ENCODE measurements around the gene TMEM201.
A peak's percentile ranks its signal among the peaks of the same experiment; 100 is the strongest.
"Not testable (repeated sequence)": the region's sequence is repeated elsewhere in the genome, so short reads cannot be mapped to it uniquely, and the experiment has no call there.

The TMEM201 gene

GRCh38 chr1:9588551-9589143, at the start of gene TMEM201:
TMEM201 (plus strand) TSS chr1:9588911; CDS start chr1:9588931, 20 bp downstream.
- DNase-seq (ENCODE audit: low read depth in 1 of 2, low spot score in 1 of 2) = peak; percentile 95

GRCh38 chr1:9539165-9539828, 49.4 kb upstream of the TMEM201 start, which contains the start of gene SLC25A33:
SLC25A33 (plus strand) TSS chr1:9539465; CDS start chr1:9539692, 227 bp downstream.
- DNase-seq (ENCODE audit: low read depth in 1 of 2, low spot score in 1 of 2) = peak; percentile 95 to 98

- DNase-seq (ENCODE audit: low read depth in 1 of 2, low spot score in 1 of 2) = no peak
Measured at GRCh38 chr1:9539829-9540550, 48.7 kb upstream of the TMEM201 start.

GRCh38 chr1:9542430-9542829, 46.3 kb upstream of the TMEM201 start:
- no peak for DNase-seq (ENCODE audit: low read depth in 1 of 2, low spot score in 1 of 2)

DNA sequence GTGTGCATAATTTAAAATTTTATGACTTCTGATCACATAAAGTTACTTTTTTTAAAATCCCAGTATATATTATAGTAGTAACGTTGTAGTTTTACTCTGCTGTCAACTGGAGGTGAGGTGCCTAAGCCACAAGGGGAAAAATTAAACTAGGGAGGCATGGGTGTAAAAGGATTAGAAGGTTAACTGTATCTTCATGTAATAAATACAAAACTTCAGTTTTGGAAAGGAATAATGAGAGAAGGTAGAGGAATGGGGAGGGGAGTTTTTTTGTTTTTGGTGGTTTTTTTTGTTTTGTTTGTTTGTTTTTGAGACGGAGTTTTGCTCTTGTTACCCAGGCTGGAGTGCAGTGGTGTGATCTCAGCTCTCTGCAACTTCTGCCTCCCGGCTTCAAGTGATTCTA, 43.8 kb upstream of the TMEM201 start:
- no peak for DNase-seq (ENCODE audit: low read depth in 1 of 2, low spot score in 1 of 2)

- DNase-seq (ENCODE audit: low read depth in 1 of 2, low spot score in 1 of 2) = no peak
Measured at GRCh38 chr1:9549955-9550546, 38.7 kb upstream of the TMEM201 start.

DNA sequence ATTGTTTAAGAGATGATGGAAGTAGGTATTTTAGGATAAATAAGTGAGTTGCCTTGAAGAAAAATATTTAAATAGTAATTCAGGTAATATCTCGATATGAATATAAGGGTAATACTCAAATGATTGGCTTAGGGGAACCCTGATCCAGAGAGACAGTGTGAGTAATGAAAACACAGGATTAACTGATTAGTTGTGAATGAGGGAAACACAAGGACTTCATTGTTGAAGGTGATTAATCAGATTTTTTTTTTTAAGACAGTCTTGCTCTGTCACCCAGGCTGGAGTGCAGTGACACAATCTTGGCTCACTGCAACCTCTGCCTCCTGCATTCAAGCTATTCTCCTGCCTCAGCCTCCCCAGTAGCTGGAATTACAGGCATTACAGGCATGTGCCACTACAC, 36.7 kb upstream of the TMEM201 start:
- DNase-seq (ENCODE audit: low read depth in 1 of 2, low spot score in 1 of 2) = no peak

GRCh38 chr1:9553736-9554144, 35.0 kb upstream of the TMEM201 start:
- no peak for DNase-seq (ENCODE audit: low read depth in 1 of 2, low spot score in 1 of 2)

DNA sequence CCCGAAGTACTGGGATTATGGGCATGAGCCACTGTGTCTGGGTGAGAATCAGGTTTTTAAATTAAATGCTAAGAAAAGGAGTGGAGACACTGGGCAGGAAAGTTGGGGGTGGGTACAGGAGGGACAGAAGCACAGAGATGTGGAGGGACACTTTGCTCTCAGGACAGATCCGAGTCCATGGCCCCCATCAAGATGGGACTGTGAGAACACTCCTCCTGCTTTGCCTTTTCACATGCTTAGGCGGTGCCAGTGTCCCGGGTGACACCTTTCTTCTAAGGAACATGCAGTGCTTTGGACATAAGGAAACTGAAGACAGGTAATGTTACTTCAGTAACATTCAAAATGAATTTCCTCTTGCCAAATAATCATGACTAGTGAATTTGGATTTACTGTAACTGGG, 32.8 kb upstream of the TMEM201 start:
- no peak for DNase-seq (ENCODE audit: low read depth in 1 of 2, low spot score in 1 of 2)

- no peak for DNase-seq (ENCODE audit: low read depth in 1 of 2, low spot score in 1 of 2)
Measured at GRCh38 chr1:9557624-9558023, 31.1 kb upstream of the TMEM201 start.

- no peak for DNase-seq (ENCODE audit: low read depth in 1 of 2, low spot score in 1 of 2)
Measured at GRCh38 chr1:9558271-9558945, 30.3 kb upstream of the TMEM201 start.

DNA sequence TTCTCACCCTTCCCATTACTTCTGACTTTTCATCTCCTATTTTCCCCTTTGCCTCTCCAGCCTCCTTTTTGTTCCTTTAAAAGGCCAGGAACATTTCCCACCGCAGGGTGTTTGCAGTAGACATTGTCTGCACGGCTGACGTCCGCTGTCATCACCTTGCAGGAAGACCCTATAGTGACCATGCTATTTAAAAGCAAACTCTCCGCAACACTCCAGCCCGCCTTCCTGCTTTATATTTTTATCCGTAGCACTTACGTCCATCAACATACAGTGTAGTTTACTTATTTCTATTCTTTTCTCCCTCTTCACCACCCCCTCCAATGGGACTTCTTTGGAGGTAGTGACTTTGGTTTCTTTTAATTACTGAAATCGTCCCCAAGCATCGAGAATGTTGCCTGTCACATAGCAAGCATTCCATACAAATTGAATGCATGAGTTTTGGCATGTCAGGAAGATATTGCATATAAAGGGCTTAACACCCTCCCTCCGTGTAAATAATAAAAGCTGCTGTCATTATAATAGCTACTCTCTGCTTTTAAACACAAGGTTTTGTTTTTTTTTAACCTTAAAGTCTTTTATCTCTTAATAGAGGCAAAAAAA, 29.7 kb upstream of the TMEM201 start:
- DNase-seq (ENCODE audit: low read depth in 1 of 2, low spot score in 1 of 2) = no peak

GRCh38 chr1:9559673-9560072, 29.0 kb upstream of the TMEM201 start:
- DNase-seq (ENCODE audit: low read depth in 1 of 2, low spot score in 1 of 2) = no peak

- DNase-seq (ENCODE audit: low read depth in 1 of 2, low spot score in 1 of 2) = not testable (repeated sequence)
Measured at GRCh38 chr1:9560090-9560489, 28.6 kb upstream of the TMEM201 start.

GRCh38 chr1:9561429-9561828, 27.3 kb upstream of the TMEM201 start:
- DNase-seq (ENCODE audit: low read depth in 1 of 2, low spot score in 1 of 2) = no peak

DNA sequence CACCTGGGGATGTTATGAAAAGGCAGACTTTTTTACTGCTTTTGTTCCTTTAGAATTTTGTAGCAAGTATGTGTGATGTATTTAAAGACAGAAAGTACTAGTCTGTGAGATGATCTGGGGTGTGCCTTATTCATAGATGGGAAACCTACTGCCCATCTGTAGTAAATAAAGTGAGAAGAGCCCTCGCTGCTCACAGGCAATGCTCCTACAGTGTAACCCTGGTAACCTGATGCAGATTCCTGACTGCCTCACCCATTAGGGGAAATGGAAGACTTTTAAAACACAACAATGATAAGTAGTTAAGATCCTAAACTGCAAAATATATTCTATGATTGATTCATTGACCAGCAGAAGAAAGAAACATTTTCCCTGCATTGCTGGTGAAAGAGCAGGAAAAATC, 19.4 kb upstream of the TMEM201 start:
- DNase-seq (ENCODE audit: low read depth in 1 of 2, low spot score in 1 of 2) = no peak

DNA sequence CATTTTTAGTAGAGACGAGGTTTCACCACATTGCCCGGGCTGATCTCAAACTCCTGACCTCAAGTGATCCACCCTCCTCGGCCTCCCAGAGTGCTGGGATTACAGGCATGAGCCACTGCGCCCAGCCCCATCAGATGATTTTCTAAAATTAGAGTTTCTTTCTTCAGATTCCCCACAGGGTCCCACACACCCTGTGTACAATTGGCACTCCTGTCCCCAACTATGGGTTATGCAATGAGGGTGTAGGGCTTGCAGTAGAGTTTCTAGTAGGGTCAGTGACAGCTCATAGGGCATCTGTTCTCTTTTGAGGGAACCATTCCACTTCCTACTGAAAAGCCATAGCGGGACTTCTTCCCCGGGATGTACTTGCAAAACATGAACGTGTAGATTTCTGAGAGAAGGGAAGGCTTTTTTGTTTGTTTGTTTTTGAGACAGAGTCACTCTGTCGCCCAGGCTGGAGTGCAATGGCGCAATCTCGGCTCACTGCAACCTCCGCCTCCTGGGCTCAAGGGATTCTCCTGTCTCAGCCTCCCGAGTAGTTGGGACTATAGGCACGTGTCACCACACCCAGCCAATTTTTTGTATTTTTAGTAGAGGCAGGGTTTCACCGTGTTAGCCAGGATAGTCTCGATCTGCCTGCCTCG, 17.7 kb upstream of the TMEM201 start:
- not testable (repeated sequence) for DNase-seq (ENCODE audit: low read depth in 1 of 2, low spot score in 1 of 2)

DNA sequence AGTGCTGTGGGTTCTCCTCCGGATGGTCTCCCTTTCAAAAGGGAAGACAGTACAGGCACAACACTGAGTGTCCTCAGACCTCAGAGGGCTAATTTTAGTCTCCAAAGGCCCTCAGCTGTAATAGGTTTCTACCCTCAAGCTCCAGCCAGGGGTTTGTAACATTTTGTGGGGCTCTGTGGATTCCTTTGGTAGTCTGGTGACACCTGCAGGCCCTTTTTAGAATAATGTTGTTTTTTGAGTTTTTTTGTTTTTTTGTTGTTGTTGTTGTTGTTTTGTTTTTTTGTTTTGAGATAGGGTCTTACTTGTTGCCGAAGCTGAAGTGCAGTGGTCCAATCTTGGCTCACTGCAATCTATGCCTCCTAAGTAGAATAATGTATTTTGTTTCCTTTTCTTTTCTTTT, 15.0 kb upstream of the TMEM201 start:
- DNase-seq (ENCODE audit: low read depth in 1 of 2, low spot score in 1 of 2) = no peak

GRCh38 chr1:9575486-9575885, 13.2 kb upstream of the TMEM201 start:
- DNase-seq (ENCODE audit: low read depth in 1 of 2, low spot score in 1 of 2) = no peak

DNA sequence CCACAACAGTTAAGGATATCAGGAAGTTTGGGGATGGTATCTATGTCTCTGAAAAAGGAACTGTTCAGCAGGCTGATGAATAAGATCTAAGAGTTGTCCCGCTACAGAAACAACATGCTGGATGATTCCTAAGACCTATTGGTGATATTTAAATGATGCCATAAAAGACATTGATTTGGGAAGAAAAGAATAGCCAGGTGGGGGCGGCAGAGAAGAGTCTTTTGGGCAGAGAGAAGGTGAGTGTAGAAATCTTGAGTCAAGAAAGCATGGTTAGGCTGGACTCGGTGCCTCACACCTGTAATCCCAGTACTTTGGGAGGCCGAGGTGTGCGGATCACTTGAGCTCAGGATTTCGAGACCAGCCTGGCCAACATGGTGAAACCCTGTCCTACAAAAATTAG, 11.8 kb upstream of the TMEM201 start:
- no peak for DNase-seq (ENCODE audit: low read depth in 1 of 2, low spot score in 1 of 2)
